ENCODE results near the gene MRPL28.
A peak's percentile ranks its signal among the peaks of the same experiment; 100 is the strongest.
"Not testable (repeated sequence)": the region's sequence is repeated elsewhere in the genome, so short reads cannot be mapped to it uniquely, and the experiment has no call there.

The MRPL28 gene

DNA sequence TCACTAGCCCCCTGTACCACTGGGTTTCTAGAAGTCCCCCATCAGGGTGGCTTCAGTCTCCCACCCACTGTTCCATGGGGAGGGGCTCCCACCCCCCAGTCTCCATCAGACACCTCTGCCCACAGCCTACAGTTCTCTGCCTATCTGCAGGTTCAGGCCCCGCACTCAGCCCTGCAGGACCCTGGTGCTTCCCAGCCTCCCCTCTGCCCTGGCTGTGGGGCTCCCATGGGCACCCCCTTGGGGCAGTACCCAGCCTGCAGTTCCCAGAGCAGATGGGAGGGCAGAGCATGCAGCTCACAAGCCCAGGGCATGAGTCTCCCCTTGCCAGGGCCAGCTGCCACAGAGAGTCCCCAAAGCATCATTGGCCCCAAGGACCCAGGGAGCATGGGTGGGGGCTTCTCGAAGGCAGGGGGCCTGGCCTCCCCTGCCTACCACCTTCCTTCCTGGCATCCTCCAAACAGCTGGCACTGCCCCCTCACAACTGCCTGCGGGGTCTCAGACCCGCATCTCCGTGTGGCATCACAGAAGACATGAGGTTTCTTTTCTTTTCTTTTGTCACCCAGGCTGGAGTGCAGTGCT is 2.8 kb upstream of the MRPL28 start:
- no peak for DNase-seq (ENCODE audit: low read depth)

DNA sequence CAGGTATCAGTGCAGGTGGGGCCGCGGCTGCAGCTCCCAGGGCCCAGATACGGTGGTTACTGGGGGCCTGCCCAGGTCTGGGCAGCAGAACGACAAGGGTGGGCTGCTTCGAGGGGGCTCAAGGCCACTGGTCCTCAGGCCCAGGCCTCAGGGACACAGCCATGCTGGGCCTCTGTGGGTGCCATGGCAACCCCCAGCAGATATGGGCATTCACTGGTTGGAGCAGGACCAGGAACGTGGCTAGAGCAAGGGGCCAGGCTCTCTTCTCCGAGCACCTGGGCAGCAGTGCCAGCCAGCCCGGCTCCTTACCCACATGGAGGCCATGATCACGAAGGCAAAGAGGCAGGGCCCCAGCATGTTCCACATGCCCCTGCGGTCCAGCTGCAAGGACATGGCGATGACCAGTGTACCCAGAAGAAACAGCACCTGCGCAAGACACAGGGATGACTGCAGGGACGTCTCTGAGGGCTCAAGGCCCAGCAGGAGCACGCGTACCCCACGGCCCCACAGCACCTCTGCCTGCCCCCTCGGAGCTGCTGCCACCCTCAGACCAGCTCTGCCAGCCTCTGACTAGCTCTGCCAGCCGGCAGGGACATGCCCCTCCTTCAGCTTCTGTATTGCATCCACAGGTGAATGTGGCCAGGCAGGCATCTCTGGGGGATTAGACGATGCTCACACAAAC is 2.1 kb upstream of the MRPL28 start:
- DNase-seq (ENCODE audit: low read depth) = no peak

DNA sequence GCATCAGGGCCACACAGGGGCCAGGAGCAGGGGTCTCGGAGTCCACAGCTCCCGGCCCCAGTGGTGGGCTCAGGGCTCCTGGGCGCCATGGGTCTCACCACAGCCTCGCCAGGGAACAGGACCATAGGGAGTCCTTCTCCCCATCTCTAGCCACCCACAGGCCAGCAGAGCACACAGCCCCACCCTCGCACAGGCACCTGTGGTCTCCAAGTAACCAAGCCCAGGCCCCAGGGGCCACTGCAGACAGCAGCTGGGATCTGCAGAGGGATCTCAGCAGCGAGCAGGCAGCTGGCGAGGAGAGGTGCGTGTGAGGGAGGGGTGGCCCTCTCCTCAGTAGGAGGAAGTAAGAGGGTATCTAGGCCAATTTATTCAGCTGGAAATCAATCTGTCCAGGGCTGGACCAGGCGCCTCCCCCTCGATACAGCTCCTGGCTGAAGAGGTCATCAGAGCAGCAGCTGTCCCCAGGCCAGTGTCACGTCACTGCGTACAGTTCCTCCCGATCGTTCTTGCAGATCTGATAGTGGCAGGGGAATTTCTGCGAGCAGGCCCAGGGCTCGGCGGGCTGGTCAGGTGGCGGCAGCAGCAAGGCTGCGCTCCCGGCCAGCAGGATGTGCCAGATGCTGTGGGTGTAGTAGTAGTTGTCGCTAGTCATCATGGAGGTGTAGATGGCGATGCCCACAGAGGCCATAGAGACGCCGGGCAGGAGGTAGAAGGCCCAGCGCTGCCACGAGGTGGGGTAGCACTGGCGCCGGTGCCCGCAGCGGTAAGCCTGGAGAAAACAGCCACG is 1.4 kb upstream of the MRPL28 start:
- DNase-seq (ENCODE audit: low read depth) = no peak

DNA sequence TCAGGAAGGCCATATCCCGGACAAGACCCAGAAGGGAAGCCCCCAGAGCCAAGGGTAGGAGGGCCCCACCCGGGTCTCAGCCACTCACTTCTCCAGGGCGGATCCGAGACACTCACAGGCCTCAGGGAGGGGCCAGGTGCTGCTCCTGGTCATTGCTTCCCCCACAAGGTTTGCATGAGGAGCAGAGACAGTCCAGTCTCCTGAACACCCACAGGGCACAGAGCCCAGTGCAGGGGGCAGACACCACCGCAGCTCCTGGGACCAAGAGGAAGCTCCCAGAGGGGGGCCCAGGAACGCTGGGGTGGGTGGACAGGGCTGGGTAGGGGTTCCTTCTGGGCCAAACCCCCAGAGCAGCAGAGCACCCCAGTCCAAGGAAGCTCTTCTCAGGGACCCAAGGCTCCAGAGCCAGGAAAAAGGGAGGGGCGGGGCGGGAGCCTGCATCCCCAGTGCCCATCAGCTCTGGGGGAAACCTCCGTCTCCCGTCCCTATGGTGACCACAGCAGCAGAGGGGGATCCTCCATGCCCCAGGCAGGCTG is 709 bp upstream of the MRPL28 start:
- no peak for DNase-seq (ENCODE audit: low read depth)

DNA sequence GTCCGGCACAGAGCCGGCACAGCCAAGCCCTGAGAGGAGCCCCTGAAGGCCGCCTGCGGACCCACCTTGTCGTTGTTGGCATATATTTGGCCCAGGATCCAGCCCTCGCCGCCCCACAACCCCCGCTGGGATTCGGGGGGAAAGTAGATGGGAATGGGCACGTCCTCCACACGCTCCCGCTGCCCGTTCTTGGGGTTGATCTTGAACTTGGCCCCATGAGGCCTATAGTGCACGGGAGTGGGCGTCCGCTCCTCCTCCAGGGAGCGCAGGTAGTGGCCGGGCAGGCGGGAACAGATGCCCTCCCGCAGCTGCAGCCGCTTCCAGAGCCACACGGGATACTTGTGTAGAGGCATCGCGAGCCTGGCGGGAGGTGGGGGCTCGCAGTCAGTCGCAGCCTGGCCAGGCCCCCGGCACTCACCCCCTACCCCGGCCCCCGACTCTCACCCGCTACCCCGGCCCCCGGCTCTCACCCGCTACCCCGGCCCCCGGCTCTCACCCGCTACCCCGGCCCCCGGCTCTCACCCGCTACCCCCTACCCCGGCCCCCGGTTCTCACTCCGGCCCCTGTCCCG is 387 bp downstream of the MRPL28 start:
- no peak for DNase-seq (ENCODE audit: low read depth)

DNA sequence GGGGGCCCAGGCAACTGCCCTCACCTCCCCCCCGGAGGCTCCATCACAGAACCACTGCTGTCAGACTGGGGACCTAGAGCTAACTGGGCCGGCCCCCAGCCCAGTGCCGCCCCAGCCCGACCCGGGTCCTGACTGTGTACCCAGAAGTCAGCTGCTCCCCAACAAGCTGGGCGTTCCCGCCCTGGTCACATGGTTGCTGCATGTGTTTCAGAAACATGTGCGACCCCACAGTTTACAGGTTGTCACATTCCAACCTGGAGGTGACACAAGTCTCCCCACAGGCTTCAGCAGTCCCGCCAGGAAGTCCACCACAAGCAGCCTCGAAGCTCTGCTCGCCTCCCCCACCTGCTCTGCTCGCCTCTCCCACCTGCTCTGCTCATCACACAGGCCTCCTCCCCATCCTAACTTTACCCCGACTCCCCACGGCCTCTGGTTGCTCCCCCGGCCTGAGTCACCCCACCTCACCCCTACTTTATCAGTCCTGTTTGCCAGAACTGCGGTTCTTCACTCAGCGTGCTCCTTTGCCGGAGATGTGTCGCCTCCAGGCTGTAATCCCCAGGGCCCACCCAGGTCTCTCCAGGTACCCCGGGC is 968 bp downstream of the MRPL28 start:
- no peak for DNase-seq (ENCODE audit: low read depth)

DNA sequence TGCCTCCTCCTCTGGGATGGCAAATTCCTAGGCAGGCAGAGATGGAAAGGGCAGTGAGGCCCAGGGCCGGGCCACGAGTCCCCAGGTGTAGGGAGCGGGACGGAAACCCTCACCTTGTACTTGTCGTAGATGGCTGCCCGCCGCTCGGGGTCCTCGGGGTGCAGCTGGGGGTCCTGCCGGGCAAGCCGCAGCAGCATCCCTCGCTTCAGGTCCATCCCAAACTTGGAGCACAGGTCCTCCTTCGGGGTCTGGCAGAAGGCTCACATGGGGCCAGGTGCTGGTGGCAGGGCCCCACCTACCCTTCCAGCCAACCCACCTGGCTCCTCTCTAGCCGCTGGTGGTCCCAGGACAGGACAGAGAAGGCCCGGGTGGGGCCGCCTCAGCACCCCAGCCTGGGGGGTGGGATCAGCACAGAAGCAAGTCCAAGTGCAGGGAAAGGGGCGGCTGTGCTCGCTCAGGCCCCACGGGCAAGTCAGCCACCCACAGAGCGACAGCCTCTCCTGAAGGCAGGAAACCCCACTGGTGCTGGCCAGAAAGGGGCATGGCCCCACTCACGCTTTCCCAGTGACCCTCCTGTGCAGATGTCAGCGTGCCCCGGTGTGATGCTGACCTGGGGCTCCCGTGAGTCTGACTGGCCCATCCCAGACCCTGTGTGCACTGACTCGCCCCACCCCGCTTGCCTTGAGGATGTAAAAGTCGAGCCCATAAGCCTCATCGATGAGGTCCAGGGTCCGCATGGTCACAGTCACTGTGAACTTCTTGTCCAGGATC is 1.8 kb downstream of the MRPL28 start:
- no peak for DNase-seq (ENCODE audit: low read depth)

DNA sequence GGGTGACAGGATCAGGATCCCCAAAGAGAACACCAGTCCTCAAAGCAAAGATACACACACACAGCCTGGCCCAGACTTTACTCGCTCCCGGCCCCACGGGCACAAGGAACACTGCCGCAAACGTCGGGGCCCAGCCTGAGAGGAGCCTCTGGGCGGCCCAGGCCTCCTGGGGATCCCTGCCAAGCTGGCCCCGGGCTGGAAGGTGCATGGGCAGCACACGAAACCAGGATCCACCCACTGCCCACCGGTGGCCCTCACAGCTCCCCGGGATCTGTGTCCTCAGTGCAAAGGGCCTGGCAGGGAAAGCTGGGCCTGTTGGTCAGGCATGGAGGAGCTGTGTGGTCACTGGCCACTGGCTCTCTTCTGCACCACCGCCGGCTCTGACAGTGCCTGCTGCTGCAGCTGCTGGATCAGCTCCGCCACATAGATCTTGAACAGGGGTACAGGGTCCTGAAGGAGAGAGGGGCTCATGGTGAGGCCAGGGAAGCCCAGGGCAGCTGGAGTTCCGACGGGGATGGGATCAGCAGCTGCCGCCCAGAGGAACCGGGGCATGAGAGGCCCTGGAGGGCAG is 2.9 kb downstream of the MRPL28 start:
- no peak for DNase-seq (ENCODE audit: low read depth)

DNA sequence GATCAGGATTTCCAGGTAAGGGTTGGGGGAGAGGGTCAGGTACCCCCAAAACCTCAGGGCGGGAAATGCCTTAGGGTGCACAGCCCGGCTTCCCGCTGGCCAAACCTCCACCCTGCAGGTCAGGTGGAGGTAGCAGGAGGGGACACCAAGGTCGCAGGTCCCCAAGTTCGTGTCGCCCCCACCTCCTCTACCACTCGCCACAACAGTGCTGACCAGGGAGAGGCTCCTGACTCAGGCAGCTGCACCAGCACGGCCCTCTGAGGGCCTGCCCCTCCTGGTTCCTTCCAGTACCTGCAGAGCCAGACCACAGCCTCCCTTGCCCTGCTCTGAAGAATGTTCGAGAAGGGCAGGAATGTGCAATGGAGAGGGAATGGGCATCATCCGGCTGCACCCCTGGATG is 3.9 kb downstream of the MRPL28 start:
- no peak for DNase-seq (ENCODE audit: low read depth)

DNA sequence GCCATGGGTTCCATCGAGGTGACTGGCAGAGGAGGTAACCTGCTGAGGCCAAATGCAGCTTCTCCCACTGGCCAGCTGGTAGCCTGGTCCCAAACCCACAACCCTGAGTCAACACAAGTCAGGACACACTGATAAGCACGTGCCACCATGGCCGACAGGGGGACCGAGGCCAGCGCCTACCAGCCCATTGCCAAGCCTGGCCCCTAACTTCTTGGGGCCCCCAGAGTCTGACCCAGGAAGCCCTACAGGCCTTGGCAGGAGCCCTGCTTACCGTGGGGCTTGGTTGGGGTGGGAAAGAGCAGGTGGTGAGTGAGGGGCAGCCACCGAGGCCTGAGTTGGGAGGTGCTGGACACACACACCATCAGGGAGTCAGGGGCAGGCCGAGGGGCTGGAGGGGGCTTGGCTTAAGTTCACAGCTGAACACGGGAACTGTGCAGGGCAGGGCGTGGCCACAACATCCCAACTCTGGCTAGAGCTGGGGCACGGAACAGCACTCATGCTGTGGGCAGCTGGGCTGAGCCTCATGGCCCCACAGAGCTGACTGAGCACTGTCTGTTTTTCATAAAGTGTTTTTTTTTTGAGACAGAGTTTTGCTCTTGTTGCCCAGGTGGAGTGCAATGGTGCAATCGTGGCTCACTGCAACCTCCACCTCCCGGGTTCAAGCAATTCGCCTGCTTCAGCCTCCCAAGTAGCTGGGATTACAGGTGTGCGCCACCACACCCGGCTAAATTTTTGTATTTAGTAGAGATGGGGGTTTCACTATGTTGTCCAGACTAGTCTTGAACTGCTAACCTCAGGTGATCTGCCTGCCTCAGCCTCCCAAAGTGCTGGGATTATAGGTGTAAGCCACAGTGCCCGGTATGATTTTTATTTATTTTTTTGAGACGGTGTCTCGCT is 5.5 kb downstream of the MRPL28 start:
- DNase-seq (ENCODE audit: low read depth) = no peak

DNA sequence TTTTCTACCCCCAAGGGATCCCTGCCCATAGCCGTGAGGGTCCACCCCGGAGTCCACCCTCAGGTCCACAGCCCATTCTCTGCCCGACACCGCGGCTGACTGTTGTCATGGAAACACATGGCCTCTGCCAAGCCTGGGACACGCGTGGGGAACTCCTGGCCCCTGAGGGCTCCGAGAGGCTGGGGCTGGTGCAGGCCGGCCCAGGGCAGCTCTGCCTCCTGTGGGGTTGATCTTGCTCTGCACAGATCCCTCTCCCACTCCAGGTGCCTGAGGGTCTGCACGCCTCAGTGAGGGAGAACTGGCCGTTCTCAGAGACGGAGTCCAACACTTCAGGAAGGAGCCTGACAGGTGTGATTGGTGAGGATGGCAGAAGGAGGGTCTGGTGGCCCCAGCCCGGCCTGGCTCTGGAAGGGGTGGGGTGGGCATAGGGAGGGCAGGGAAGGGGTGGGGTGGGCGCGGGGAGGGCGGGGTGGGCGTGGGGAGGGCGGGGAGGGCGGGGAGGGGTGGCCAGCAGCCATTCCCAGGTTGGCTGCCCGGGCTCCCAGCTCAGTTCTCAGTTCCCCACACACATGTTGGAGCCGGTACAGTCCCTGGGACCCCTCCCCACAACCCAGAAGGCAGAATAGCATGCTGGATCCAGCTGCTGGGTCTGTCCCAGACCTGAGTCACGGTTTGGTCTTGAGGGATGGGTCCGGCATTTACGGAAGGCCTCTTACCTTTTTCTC is 6.4 kb downstream of the MRPL28 start:
- no peak for DNase-seq (ENCODE audit: low read depth)

DNA sequence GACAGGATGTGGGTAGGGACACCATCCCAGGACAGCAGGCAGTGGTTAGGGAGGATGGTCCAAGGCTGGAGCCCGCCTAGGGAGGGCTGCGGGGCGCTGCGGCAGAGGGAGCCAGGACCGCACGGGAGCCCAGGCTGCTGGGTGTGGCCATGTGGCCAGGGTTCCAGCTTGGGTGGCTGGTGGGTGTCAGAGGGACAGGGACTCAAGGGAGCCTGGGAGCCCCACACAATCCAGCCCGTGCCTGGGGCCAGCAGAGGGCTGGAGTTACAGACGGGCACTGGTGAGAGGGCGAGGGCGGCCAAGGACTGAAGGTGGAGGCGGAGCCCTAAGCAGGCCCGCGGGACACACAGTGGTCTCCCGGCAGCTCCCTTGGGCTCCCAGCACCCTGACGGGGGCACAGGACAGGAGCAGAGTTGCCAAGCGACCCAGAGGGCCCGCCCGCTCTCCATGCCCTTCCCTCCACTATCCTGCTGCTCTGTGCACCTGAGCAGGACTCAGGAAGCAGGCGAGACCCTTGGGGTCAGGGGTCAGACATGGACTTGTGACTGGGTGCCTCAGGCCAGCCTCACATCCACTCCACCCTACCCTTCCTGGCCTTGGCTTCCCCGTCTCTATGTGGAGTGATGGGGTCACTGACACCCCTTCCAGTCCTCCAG is 7.1 kb downstream of the MRPL28 start:
- no peak for DNase-seq (ENCODE audit: low read depth)

DNA sequence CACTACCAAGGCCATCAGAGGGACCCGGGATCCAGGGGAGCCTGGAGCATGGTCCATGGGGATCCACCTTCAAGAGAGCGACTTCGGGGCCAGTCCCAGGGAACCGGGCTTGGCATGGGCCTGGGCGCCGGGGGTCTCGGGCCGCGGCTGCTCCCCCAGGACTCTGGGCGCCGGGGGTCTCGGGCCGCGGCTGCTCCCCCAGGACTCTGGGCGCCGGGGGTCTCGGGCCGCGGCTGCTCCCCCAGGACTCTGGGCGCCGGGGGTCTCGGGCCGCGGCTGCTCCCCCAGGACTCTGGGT is 7.7 kb downstream of the MRPL28 start:
- DNase-seq (ENCODE audit: low read depth) = not testable (repeated sequence)

DNA sequence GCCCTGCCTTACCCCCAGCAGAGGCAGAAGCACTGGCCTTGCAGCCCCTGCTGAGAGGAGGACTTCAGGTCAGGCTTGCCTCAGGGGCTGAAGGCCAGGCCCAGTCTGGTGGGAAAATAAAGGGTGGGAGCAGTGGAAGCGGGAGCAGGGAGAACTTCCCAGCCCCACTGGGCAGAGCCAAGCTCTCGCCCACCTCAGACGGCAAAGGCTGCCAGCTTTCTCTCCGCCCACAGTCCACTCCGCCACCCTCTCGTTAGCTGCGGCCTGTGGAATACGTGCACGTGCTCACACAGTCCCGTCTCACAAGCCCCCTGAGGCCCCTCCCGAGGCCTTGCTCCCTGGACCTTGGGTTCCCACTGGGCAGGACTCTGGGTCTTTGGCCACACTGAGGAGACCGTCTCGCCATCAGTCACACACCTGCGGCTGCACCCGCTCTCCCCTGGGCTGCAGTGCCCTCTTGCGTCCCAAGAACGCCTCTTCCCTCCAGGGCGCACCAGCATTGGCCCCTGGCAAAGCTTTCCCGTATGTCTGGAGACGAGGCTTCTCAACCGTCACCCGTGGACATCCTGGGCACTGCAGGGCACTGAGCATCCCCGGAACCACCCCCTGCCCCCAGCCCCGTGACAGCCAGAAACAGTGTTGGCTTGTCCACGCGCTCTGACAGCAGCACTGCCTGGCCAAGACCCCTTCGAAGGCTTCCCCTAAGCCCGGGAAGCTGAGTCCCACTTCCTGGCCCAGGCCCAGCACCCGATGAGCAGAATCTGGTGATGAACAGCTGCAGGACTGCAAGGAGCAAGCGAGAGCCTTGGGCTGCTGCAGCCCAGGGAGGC is 8.3 kb downstream of the MRPL28 start:
- DNase-seq (ENCODE audit: low read depth) = peak; percentile 49

DNA sequence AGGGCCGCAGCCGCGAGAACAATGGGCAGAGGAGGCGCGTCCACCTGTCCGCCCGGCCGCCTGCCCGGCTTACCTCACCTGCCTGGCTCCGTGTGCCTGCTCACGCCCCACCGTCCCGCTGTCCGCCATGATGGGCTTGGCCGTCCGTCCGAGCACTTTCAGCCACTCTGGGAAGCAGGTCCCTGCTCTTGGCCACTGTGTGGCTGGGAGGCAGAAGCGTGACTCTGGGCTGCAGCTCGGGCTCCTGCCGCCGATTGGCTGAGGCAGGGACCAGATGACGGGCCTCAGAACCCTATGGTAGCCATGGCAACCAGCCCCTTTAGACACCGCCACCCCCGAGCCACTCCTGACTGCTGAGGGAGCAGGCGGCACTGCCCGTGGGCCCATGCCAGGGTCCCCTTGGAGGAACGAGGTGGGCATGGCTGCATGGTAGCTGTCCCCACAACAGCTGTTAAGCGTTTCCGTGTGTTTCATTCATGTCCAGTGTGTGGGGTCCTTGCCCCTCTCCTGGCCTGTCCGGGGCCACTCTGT is 8.9 kb downstream of the MRPL28 start:
- no peak for DNase-seq (ENCODE audit: low read depth)

DNA sequence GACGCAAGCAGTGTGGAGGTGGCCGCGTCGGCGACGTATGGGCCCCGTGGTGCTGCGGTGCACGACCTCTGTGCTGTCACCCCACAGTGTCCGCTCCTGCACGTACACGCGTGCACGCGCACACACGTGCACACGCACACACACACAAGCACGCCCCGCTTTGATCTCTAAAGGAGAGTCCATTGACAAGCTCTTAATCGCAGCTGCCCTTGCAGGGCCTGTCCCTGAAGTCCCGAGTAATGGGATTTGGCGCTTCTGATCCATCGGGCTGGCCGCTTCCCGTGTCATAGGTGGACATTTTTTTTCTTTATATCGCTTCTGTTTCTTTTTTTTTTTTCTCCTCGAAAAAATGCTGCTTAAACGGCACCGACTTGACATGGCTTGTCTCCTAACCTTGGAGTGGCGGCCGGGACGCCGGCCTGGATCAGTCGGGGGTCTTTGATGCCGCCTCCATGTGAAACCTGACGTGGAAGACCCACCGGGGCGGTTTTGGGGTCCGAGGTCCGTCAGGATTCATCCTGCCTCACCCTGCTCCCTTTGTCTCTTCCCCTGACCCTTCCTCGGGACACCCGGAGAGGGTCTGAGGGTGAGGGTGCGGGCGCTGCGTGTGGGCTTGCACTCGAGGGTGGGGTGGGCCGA is 9.5 kb downstream of the MRPL28 start:
- DNase-seq (ENCODE audit: low read depth) = no peak

DNA sequence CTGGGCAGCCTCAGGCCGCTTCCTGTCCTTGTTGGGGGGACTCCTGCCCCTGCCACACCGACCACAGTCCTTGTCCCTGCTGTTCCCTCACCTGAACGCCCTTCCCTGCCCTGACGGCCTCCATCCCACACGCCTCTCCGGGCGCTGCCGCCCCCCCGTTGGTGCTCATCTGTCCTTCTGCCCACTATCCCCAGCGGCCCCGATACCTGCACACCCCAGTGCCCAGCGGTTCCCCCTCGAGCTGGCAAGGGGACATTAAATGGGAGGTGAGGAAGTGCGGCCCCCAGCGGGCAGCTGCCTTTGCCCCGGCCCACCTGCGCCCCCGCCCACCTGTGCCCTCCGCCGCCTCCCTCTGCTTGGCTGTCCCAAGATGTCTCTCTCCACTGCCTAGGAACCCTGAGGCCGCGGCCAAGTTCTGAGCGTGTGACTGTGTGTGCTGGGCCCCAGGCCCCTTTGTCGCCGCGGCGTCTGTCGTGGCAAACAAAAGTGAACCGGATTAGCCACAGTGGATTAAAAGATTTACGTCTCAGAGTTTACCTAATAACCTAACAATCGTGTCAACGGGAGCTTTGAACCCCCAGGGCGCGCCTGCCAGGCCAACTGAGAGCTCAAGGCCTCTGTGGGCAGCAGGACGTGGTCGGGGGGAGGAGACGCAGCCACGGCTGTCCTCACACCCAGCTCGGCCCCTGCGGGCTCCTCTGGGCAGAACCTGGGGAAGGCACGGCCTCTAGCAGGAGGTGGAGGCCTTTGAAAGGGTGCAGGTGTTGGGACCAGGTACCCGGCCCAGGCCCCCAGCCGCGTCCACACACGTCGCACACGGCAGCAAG is 10.3 kb downstream of the MRPL28 start:
- no peak for DNase-seq (ENCODE audit: low read depth)

Data from T-helper 22 cell (primary cell).